Neural progenitor cell (in vitro differentiated cells): Measurements from ENCODE around the gene TRIM41.

Experiments
- EZH2 ChIP-seq: fragments of 200-600 bp; sonication (generic); IDR thresholded peaks from 2 replicates; pipeline ENCODE4 v1.6.1; 2017; ENCODE audit warnings: antibody characterized with exemption, mild to moderate bottlenecking, moderate library complexity
- EZH2phosphoT487 ChIP-seq: fragments of 200-600 bp; sonication (generic); IDR thresholded peaks from 2 replicates; pipeline ENCODE4 v1.6.1; 2017; ENCODE audit warnings: antibody characterized with exemption
- TF ChIP-seq, protein P1 (sequence below): fragments of 200-600 bp; sonication (generic); IDR thresholded peaks from 2 replicates; pipeline ENCODE4 v1.5.1; 2017; ENCODE audit warnings: antibody characterized with exemption, mild to moderate bottlenecking

DNA sequence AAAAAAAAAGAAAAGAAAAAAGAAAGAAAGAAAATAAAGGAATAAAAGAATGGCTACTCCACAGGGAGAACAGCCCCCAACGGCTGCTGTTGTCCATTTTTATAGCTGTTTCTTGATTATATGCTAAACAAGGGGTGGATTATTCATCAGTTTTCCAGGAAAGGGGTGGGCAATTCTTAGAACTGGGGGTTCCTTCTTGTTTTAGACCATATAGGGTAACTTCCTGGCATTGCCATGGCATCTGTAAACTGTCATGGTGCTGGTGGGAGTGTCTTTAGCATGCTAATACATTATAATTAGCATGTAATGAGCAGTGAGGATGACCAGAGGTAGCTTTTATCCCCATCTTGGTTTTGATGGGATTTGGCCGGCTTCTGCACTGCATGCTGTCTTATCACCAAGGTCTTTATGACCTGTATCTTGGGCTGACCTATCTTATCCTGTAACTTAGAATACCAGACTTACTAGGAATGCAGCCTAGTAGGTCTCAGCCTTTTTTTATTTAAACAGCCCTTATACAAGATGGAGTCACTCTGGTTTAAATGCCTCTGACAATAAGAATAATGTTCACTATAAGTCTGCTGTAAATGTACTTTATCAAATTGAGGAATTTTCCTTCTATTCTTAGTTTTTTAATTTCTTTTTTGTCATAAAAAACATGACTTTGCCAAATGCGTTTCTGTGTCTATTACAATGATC, 46.7 kb upstream of the TRIM41 start:
- TF ChIP-seq EZH2: no peak
- TF ChIP-seq, protein P1, sequence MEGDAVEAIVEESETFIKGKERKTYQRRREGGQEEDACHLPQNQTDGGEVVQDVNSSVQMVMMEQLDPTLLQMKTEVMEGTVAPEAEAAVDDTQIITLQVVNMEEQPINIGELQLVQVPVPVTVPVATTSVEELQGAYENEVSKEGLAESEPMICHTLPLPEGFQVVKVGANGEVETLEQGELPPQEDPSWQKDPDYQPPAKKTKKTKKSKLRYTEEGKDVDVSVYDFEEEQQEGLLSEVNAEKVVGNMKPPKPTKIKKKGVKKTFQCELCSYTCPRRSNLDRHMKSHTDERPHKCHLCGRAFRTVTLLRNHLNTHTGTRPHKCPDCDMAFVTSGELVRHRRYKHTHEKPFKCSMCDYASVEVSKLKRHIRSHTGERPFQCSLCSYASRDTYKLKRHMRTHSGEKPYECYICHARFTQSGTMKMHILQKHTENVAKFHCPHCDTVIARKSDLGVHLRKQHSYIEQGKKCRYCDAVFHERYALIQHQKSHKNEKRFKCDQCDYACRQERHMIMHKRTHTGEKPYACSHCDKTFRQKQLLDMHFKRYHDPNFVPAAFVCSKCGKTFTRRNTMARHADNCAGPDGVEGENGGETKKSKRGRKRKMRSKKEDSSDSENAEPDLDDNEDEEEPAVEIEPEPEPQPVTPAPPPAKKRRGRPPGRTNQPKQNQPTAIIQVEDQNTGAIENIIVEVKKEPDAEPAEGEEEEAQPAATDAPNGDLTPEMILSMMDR: no peak
- no peak for TF ChIP-seq EZH2phosphoT487
